Panc1 (cell line): ENCODE measurements around the gene LRRC8C.

Experiments
- CTCF ChIP-seq: fragments of 450-650 bp; IDR thresholded peaks from 2 replicates; pipeline ENCODE4 v1.5.1; 2017; ENCODE audit warnings: mild to moderate bottlenecking
- POLR2AphosphoS5 ChIP-seq: IDR thresholded peaks from 2 replicates; pipeline ENCODE4 v1.6.1; 2012; ENCODE audit warnings: mild to moderate bottlenecking, low read depth, low read length, moderate library complexity

- TF ChIP-seq POLR2AphosphoS5: no peak
- TF ChIP-seq CTCF: no peak
Measured at GRCh38 chr1:89602871-89603404, 30.0 kb upstream of the LRRC8C start.
